Measurements from ENCODE around the gene VKORC1L1. TPM values are rescaled to one million over a fixed set of nuclear protein-coding genes. Genes with fewer than 3 reads are reported as not detected.
"Not testable (repeated sequence)": the region's sequence is repeated elsewhere in the genome, so short reads cannot be mapped to it uniquely, and the experiment has no call there.

The VKORC1L1 gene
- total RNA-seq, 1 donor from 2014 or later = 27.4 TPM

- H3K9me3 Mint-ChIP-seq = no peaks in the 10 kb centered on the region
- H3K4me1 Mint-ChIP-seq (ENCODE audit: low read depth) = no peaks in the 10 kb centered on the region
- H3K27me3 Mint-ChIP-seq (ENCODE audit: low read depth) = no peaks in the 10 kb centered on the region
- no peak overlapping the region for H3K4me3 Mint-ChIP-seq (ENCODE audit: low read depth)
- DNase-seq (ENCODE audit: low spot score) = no peak
- H3K27ac Mint-ChIP-seq = no peak overlapping the region
- peaks cover 68% of the 10 kb centered on the region for H3K36me3 Mint-ChIP-seq (ENCODE audit: low read depth)
- intact Hi-C loops (cut with micrococcal nuclease) = no loop called here
Measured at GRCh38 chr7:65962033-65962432, 89.2 kb downstream of the VKORC1L1 start.

GRCh38 chr7:65964671-65965070 is 91.8 kb downstream of the VKORC1L1 start:
- H3K4me1 Mint-ChIP-seq (ENCODE audit: low read depth); H3K4me3 Mint-ChIP-seq (ENCODE audit: low read depth); H3K27ac Mint-ChIP-seq; H3K27me3 Mint-ChIP-seq (ENCODE audit: low read depth); DNase-seq (ENCODE audit: low spot score); H3K9me3 Mint-ChIP-seq; intact Hi-C loops (cut with micrococcal nuclease): not testable (repeated sequence)
- H3K36me3 Mint-ChIP-seq (ENCODE audit: low read depth) = peaks cover 71% of the 10 kb centered on the region

DNA sequence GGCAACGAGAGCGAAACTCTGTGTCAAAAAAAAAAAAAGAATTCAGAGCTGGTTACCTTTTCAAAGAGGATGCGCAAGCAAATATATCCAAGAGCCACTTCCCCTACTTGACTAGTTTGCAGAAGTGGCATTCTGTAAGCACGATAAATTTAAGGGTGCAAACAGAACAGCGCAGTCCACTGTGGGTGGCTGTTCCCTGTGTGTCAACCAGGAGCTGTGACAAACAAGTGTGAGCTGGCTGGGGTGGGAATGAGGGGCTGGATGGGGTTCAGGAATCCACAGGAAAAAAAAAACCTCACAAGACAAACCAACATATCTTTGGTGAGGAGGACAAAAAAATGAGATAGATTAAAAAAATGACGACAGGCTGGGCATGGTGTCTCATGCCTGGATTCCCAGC is 93.3 kb downstream of the VKORC1L1 start:
- Mint-ChIP-seq H3K27ac (no peak overlapping the region), H3K36me3 (ENCODE audit: low read depth) (peaks cover 70% of the 10 kb centered on the region), H3K9me3 (no peaks in the 10 kb centered on the region)

GRCh38 chr7:65967361-65968155 is 94.7 kb downstream of the VKORC1L1 start:
- Mint-ChIP-seq H3K36me3 (ENCODE audit: low read depth) (peaks cover 71% of the 10 kb centered on the region), H3K4me1 (ENCODE audit: low read depth) (no peaks in the 10 kb centered on the region), H3K27ac (no peak overlapping the region), H3K4me3 (ENCODE audit: low read depth) (no peak overlapping the region), H3K27me3 (ENCODE audit: low read depth) (no peaks in the 10 kb centered on the region), H3K9me3 (no peaks in the 10 kb centered on the region)
- intact Hi-C loops (cut with micrococcal nuclease) = no loop called here
- DNase-seq (ENCODE audit: low spot score) = no peak

More for the DNA sequence above, 93.3 kb downstream of the VKORC1L1 start:
- H3K27me3 Mint-ChIP-seq (ENCODE audit: low read depth) = no peaks in the 10 kb centered on the region
- intact Hi-C loops (cut with micrococcal nuclease) = no loop called here
- H3K4me1 Mint-ChIP-seq (ENCODE audit: low read depth) = no peaks in the 10 kb centered on the region
- DNase-seq (ENCODE audit: low spot score) = no peak
- H3K4me3 Mint-ChIP-seq (ENCODE audit: low read depth) = no peak overlapping the region

- Mint-ChIP-seq H3K36me3 (ENCODE audit: low read depth) (peaks cover 72% of the 10 kb centered on the region), H3K9me3 (no peaks in the 10 kb centered on the region), H3K27me3 (ENCODE audit: low read depth) (no peaks in the 10 kb centered on the region), H3K27ac (no peak overlapping the region), H3K4me3 (ENCODE audit: low read depth) (no peak overlapping the region), H3K4me1 (ENCODE audit: low read depth) (no peaks in the 10 kb centered on the region)
- DNase-seq (ENCODE audit: low spot score) = no peak
- intact Hi-C loops (cut with micrococcal nuclease) = no loop called here
Measured at GRCh38 chr7:65968256-65969185, 95.6 kb downstream of the VKORC1L1 start.

DNA sequence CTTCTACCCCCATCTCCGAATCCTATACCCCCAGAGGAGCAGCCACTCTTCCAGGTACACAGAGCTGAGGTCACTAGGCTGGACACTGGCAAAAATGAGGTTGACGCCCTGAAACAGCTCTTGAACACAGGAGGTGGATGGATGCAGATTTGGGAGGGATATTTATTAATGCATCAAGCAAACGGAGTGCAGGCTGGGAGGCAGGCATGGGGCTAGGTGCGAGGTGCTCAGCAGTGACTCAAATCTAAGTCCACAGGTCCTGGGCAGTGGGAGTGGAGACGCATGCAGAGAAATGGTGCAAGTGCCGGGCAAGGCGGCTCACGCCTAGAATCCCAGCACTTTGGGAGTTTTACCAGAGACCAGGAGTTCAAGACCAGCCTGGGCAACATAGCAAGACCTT is 98.1 kb downstream of the VKORC1L1 start:
- intact Hi-C loops (cut with micrococcal nuclease) = no loop called here

GRCh38 chr7:65972976-65973375 is 100.1 kb downstream of the VKORC1L1 start:
- no peak for DNase-seq (ENCODE audit: low spot score)
- intact Hi-C loops (cut with micrococcal nuclease) = no loop called here
- H3K9me3 Mint-ChIP-seq = no peaks in the 10 kb centered on the region
- H3K27me3 Mint-ChIP-seq (ENCODE audit: low read depth) = no peaks in the 10 kb centered on the region
- no peak overlapping the region for H3K27ac Mint-ChIP-seq
- no peaks in the 10 kb centered on the region for H3K4me1 Mint-ChIP-seq (ENCODE audit: low read depth)
- H3K4me3 Mint-ChIP-seq (ENCODE audit: low read depth) = no peak overlapping the region
- H3K36me3 Mint-ChIP-seq (ENCODE audit: low read depth) = peaks cover 55% of the 10 kb centered on the region

More for the DNA sequence above, 98.1 kb downstream of the VKORC1L1 start:
- Mint-ChIP-seq H3K27me3 (ENCODE audit: low read depth) (no peaks in the 10 kb centered on the region), H3K9me3 (no peaks in the 10 kb centered on the region), H3K4me3 (ENCODE audit: low read depth) (no peak overlapping the region), H3K4me1 (ENCODE audit: low read depth) (no peaks in the 10 kb centered on the region), H3K27ac (no peak overlapping the region), H3K36me3 (ENCODE audit: low read depth) (peaks cover 67% of the 10 kb centered on the region)
- no peak for DNase-seq (ENCODE audit: low spot score)

DNA sequence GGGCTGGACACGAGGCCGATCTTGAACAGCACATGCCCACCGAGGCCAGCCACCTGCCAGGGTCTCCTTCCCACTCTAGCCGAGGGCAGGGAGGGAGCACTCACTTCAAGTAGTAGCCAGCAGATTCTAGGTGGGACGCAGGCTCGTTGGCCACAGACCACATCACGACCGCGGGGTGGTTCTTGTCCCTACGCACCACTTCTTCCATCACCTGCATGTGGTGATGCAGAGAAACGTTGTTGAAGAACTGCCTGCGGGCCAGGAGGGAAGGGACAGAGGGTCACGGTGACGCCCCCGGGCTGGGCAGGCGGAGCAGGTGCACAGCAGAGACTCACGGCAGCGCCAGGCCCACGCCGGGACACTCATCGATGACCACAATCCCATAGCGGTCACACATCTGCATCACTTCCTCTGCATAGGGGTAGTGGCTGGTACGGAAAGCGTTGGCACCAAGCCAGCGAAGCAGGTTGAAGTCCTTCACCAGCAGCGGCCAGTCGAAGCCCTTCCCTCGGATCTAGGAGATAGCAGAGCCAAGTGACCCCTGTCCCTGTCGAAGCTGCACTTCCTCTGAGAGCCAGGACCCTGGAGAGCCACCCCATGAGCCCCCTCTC is 101.4 kb downstream of the VKORC1L1 start:
- H3K36me3 Mint-ChIP-seq (ENCODE audit: low read depth) = peaks cover 56% of the 10 kb centered on the region
- DNase-seq (ENCODE audit: low spot score) = no peak
- H3K4me3 Mint-ChIP-seq (ENCODE audit: low read depth) = no peak overlapping the region
- H3K9me3 Mint-ChIP-seq = no peaks in the 10 kb centered on the region
- intact Hi-C loops (cut with micrococcal nuclease) = no loop called here
- no peaks in the 10 kb centered on the region for H3K4me1 Mint-ChIP-seq (ENCODE audit: low read depth)
- H3K27me3 Mint-ChIP-seq (ENCODE audit: low read depth) = no peaks in the 10 kb centered on the region
- no peak overlapping the region for H3K27ac Mint-ChIP-seq

- H3K36me3 Mint-ChIP-seq (ENCODE audit: low read depth) = peaks cover 54% of the 10 kb centered on the region
- H3K4me1 Mint-ChIP-seq (ENCODE audit: low read depth) = no peaks in the 10 kb centered on the region
- H3K27ac Mint-ChIP-seq = no peak overlapping the region
- no peak overlapping the region for H3K4me3 Mint-ChIP-seq (ENCODE audit: low read depth)
- no peaks in the 10 kb centered on the region for H3K9me3 Mint-ChIP-seq
- intact Hi-C loops (cut with micrococcal nuclease) = no loop called here
- DNase-seq (ENCODE audit: low spot score) = no peak
- no peaks in the 10 kb centered on the region for H3K27me3 Mint-ChIP-seq (ENCODE audit: low read depth)
Measured at GRCh38 chr7:65974876-65975275, 102.0 kb downstream of the VKORC1L1 start.

DNA sequence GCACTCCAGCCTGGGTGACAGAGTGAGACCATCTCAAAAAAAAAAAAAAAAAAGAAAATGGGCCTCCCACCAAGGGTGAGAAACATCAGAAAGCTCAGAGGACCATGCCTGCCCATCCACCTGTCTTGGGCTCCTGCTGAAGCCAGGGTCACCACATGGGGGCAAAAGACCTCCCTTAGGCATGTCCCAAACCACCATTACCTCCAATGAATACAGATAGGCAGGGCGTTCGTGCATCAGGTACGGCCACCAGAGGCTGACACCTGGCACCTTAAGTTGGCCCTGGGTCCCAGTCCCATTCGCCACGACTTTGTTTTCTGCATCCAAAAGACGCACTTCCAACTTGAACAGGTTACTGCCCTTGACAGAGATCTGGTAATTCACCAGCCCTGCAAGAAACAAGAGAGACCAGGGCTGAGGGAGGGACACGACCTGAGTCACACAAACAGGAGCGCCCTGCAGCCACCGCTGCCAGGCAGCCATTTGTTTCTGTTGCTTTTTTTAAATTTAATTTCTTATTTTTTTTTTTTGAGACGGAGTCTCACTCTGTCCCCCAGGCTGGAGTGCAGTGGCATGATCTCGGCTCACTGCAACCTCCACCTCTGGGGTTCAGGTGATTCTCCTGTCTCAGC is 103.1 kb downstream of the VKORC1L1 start:
- no peaks in the 10 kb centered on the region for H3K9me3 Mint-ChIP-seq
- no peak overlapping the region for H3K27ac Mint-ChIP-seq
- intact Hi-C loops (cut with micrococcal nuclease) = no loop called here
- H3K27me3 Mint-ChIP-seq (ENCODE audit: low read depth) = no peaks in the 10 kb centered on the region
- DNase-seq (ENCODE audit: low spot score) = no peak
- no peak overlapping the region for H3K4me3 Mint-ChIP-seq (ENCODE audit: low read depth)
- peaks cover 6% of the 10 kb centered on the region for H3K4me1 Mint-ChIP-seq (ENCODE audit: low read depth)
- peaks cover 53% of the 10 kb centered on the region for H3K36me3 Mint-ChIP-seq (ENCODE audit: low read depth)

DNA sequence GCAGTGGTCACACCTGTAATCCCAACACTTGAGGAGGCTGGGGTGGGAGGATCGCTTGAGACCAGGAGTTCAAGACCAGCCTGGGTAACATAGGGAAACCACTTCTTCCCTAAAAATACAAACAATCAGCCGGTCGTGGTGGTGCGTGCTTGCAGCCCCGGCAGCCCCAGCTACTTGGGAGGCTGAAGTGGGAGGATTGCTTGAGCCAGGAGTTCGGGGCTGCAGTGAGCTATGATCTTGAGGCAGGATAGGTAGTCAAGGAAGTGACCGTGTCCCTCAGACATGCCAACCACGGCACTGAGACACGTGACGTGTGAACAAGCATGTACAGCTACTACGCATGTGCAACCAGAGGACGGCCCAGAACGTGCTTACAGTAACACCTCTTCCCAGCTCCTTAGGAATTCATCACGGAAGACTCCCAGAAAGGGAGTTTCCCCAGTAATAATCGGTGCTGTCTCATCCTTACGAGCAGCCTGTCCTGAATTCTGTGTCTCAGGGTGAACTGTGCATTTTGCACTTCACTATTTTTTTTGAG is 103.9 kb downstream of the VKORC1L1 start:
- H3K27ac Mint-ChIP-seq = no peak overlapping the region
- intact Hi-C loops (cut with micrococcal nuclease) = no loop called here
- H3K27me3 Mint-ChIP-seq (ENCODE audit: low read depth) = no peaks in the 10 kb centered on the region
- DNase-seq (ENCODE audit: low spot score) = no peak
- peaks cover 51% of the 10 kb centered on the region for H3K36me3 Mint-ChIP-seq (ENCODE audit: low read depth)
- H3K9me3 Mint-ChIP-seq = no peaks in the 10 kb centered on the region
- peaks cover 7% of the 10 kb centered on the region for H3K4me1 Mint-ChIP-seq (ENCODE audit: low read depth)
- no peak overlapping the region for H3K4me3 Mint-ChIP-seq (ENCODE audit: low read depth)

DNA sequence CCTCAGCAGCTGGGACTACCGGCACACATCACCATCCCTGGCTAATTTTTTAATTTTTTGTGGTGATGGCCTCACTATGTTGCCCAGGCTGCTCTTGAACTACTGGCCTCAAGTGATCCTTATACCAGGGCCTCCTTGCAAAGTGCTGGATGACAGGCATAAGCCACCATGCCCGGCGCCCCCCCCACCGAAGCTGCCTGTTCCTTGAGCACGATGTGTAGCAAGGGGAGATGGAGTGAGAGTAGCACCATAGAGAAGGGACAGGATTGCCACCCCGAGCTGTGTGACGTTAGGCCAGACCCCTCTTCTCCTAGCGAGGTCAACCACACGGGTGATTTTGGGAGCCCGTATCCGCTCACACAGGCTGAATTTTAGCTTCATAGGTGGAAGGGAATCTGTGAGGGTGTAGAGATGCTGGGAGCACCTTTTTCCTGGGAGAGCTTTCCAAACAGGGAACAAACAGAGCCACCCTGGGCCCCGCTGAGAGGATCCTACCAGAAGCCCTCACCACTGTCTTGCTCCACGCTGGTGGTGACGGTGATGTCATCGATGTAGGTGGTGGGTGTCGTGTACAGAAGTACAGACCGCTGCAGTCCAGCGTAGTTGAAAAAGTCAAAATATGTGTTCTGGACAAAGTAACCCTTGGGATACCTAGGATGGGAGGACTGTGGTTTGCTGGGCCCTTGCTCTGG is 106.2 kb downstream of the VKORC1L1 start:
- intact Hi-C loops (cut with micrococcal nuclease) = no loop called here
- peak overlapping the region; percentile 13 for H3K4me3 Mint-ChIP-seq (ENCODE audit: low read depth)
- no peaks in the 10 kb centered on the region for H3K9me3 Mint-ChIP-seq
- no peak for DNase-seq (ENCODE audit: low spot score)
- peaks cover 32% of the 10 kb centered on the region for H3K36me3 Mint-ChIP-seq (ENCODE audit: low read depth)
- peak overlapping the region; percentile 12 for H3K27ac Mint-ChIP-seq
- peaks cover 7% of the 10 kb centered on the region for H3K4me1 Mint-ChIP-seq (ENCODE audit: low read depth)
- no peaks in the 10 kb centered on the region for H3K27me3 Mint-ChIP-seq (ENCODE audit: low read depth)

All from activated T-helper 2 cell treated with anti-CD3 and anti-CD28 coated beads, Interferon-gamma antibody, Interleukin-2, Interleukin-4, amounts not matched to agents 10 μg/mL and 5 μg/mL and 100 μg/mL, durations not matched to agents 14 hours and 24 hours and 36 hours (primary cell).